GM21619 (cell line): ENCODE results near the gene REL.

Experiments used
- ATAC-seq: cut with Tn5 transposase; IDR thresholded peaks from one replicate; pipeline ENCODE4 v1.9.1; 2021; ENCODE audit not compliant: unreplicated experiment

Gene REL

DNA sequence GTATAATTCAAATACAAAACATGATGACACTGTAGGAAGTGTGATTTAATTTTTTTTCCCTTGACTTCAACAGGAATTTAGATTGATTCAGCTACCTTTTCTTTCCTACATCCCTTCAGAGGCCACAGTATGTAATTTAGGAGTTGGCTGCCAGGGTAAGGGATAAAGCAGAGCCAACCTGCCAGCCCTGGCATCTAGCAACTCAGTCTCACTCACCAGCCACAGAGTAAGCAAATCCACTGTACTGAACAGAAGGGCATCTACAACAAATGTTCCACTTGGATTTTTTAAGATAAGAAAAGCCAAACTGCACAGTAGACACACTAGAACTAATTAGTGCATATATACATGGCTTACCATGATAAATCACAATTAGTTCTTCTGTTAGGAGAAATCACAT is 81.8 kb downstream of the REL start:
- no peak for ATAC-seq

DNA sequence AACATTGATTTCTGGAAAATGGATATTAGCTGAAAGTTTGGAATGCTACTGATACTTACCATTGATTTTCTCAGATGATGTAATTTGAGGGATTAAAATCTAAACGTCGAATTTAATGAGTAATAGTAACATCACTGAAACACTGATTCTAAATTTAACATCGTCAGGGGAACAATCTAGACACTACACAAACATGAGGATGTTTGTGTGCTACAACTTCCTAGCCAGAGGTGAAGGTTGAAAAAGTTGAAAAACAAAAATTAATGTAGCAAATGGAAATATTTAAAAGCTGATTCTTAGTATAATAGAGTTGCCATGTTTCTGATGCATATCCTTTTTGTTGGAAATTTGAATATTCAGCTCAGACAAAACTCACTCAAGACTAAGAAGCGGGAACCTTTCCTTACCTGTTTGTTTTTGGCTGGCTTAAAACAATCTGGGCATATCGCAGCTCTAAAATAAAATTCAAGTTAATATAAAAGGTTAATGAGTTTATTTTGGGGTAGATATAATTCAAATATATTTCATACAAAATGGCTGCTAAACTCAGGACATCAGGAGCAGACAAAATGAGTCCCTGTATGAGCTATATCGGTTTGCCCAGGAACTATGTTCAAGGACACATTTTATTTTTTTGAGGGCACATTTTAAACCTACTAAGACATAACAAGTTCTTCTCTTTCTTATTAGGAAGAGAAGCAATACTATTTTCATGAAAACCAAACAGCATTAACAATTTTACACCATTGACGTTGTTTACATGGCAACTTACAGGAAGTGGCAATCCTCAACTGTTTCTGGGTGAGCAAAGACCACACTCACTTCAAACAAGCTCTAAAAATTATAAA is 83.5 kb downstream of the REL start:
- no peak for ATAC-seq

DNA sequence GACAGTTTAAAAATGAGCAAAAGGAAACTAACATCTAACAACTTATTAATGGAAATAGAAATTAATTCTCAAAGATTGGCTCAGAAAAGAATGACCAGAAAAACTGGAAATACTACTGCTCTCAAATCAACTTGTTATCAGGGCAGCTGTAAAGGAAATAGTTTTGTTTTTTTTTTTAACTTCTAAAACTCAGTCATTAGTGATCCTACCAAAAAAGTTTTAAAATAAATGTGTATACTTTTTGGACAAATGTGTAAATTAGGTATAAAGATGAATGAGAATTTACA is 84.1 kb downstream of the REL start:
- no peak for ATAC-seq

DNA sequence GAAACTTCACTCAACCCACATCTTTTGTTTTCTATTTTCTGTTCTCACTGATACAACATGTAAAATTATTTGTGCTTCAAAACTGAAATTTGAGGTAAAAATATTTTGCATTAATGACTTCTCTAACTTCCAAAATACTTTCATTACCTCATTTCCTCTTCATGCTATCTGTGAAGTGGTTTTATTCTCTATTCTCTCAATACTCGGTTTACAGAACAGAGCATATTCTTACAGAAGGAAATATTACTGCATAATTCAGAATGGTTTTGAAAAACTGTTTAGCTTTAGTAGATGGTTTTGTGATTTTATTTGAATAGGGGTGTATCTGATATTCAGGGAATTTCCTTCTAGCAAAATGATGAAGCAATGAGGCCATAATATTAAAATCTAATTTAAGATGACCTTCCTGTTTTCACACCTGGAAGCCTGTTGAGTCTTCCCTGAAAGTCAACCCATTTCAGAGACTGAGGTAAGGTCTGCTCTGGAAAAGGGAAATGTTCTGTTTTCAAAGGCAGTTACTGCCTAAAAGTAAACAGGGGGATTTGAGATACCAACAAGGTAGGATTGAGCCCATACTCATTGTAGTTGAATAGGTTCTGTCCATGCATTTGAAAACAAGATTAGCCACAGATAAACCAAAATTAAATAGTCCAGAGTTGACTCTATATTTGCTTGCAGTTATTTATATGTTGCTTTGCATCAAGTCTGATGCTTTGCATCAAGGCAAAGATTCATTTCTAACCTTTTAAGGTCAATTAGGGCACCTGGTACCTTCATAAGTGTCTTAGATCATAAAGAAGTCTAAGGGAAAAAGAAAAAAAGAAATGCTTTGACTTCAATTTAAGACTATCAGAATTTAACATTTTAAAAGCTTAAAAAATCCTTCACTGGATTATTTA is 85.4 kb downstream of the REL start:
- ATAC-seq: peak; percentile 53

DNA sequence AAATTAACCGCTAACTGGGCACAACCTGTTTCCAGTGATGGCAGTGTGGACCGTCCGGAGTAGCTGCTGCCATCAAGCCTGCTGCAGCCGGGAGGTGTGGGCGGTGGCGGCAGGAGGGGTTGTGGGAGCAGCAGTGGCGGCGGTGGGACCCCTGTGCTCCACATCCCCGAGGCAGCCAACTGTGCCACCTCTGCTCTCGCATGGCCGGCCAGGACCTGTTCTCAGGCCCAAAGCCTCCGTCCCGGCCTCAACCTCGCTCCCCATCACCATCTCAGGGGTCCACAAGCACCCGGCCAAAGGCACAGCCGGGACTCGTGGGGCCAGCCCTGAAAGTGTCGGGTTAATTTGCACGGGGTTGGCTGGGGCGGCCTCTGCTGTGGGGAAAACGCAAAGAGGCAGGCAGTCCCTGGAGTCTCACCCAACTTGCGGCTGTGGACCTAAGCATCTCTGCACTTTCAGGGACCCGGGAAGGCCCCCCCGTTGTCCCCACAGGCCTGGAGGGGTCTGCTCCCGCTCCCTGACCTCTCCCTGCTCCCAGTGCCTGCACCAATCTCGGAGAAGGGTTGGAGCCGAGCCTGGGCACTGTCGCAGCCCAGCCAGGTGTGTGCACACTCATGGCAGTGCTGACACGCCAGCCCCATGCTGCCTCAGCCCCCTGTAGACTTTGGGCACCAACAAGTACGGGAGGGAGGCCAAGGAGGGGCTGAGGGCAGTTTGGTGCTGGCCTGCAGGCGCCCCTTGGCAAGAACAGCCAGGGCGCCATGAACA is 91.7 kb downstream of the REL start:
- no peak for ATAC-seq

DNA sequence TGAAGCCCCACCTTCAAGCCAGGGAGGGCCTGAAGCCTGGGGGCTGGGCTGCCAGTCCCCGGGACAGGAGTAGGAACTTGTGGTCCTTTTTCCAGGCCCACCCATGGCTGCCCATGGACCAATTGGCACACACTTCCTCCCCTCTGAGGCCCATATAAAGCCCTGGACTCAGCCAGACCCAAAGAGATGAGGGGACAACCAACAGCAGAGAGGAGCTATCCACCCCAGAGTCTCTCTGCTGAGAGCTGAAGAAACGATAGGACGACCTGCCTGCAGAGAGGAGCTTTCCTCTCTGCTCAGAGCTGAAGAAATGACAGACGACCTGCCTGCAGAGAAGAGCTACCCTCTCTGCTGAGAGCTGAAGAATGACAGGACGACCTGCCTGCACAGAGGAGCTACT is 92.3 kb downstream of the REL start:
- no peak for ATAC-seq

DNA sequence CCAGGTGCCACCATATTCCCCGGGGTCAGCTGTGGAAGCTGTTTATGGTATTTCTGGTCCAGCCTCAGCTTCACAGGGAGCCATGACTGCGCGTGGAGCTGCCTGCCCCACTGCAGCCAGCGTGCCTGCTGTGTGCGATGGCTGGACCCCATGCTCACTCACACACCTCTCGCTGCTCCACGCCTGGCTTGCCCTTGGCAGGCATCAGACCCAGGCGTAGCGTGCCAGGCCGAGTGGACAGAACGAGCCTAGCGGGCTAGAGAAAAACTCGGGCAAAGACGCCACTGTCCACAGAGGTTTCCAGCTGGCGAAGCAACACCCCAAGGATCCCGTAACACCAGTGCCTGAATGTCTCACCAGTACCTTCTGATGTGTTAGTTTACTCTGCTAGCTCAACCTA is 93.3 kb downstream of the REL start:
- ATAC-seq: no peak
